GM21390 (cell line): Measurements from ENCODE around the gene CELF2.

Experiments used
- ATAC-seq: cut with Tn5 transposase; IDR thresholded peaks from one replicate; pipeline ENCODE4 v1.9.1; 2021; ENCODE audit not compliant: unreplicated experiment

The CELF2 gene

GRCh38 chr10:11091517-11092102 lies 73.9 kb downstream of the CELF2 start:
- peak; percentile 62 for ATAC-seq

- no peak for ATAC-seq
Measured at GRCh38 chr10:11093771-11094736, 76.4 kb downstream of the CELF2 start.

- ATAC-seq = no peak
Measured at GRCh38 chr10:11095374-11095801, 77.7 kb downstream of the CELF2 start.

GRCh38 chr10:11096422-11096821 lies 78.8 kb downstream of the CELF2 start:
- ATAC-seq = no peak

GRCh38 chr10:11097686-11098085 lies 80.0 kb downstream of the CELF2 start:
- ATAC-seq = peak; percentile 65

GRCh38 chr10:11098666-11099065 lies 81.0 kb downstream of the CELF2 start:
- ATAC-seq = no peak

- ATAC-seq = no peak
Measured at GRCh38 chr10:11104772-11105675, 87.4 kb downstream of the CELF2 start.

- ATAC-seq = no peak
Measured at GRCh38 chr10:11105676-11106004, 88.0 kb downstream of the CELF2 start.

- peak; percentile 61 for ATAC-seq
Measured at GRCh38 chr10:11106621-11107374, 89.1 kb downstream of the CELF2 start.

GRCh38 chr10:11107948-11108347 lies 90.3 kb downstream of the CELF2 start:
- no peak for ATAC-seq

GRCh38 chr10:11108356-11108755 lies 90.7 kb downstream of the CELF2 start:
- no peak for ATAC-seq

- no peak for ATAC-seq
Measured at GRCh38 chr10:11109590-11109989, 91.9 kb downstream of the CELF2 start.

- no peak for ATAC-seq
Measured at GRCh38 chr10:11110539-11110938, 92.9 kb downstream of the CELF2 start.

- no peak for ATAC-seq
Measured at GRCh38 chr10:11111490-11111889, 93.8 kb downstream of the CELF2 start.

- no peak for ATAC-seq
Measured at GRCh38 chr10:11112718-11113117, 95.0 kb downstream of the CELF2 start.

GRCh38 chr10:11113156-11113555 lies 95.5 kb downstream of the CELF2 start:
- ATAC-seq = peak; percentile 78

GRCh38 chr10:11114269-11114668 lies 96.6 kb downstream of the CELF2 start:
- ATAC-seq = no peak

- no peak for ATAC-seq
Measured at GRCh38 chr10:11115337-11115736, 97.7 kb downstream of the CELF2 start.

- no peak for ATAC-seq
Measured at GRCh38 chr10:11116361-11116760, 98.7 kb downstream of the CELF2 start.

- ATAC-seq = no peak
Measured at GRCh38 chr10:11116817-11117216, 99.1 kb downstream of the CELF2 start.

- no peak for ATAC-seq
Measured at GRCh38 chr10:11118686-11119085, 101.0 kb downstream of the CELF2 start.
